Natural killer cell treated with Interleukin-12 subunit alpha and Interleukin-12 subunit beta and Interleukin-15 and Interleukin-18, amount 100 ng/mL, for 72 hours (primary cell): ENCODE measurements around the gene C19orf12. TPM values are rescaled to one million over a fixed set of nuclear protein-coding genes. Genes with fewer than 3 reads are reported as not detected.

Experiments used
- ATAC-seq, 2 donors: fragments of 150-1000 bp; cut with Tn5 transposase in 1 of 2; sonication (Bioruptor Pico), chemical (Tn5 transposase) in 1 of 2; 2 replicates each; pipeline ENCODE4 v1.10.0; 2021
- DNase-seq: peaks from one replicate; pipeline ENCODE4 v3.0.0; 2022; ENCODE audit warnings: low spot score
- H3K27ac Mint-ChIP-seq, 2 donors: 1 replicate in 1 of 2; 2 replicates in 1 of 2; pipeline ENCODE4 v1.8.0; 2022; ENCODE audit warnings: mixed read lengths in 2 of 2, mild to moderate bottlenecking in 1 of 2, moderate library complexity in 1 of 2
- H3K27me3 Mint-ChIP-seq, 2 donors: 1 replicate in 1 of 2; 2 replicates in 1 of 2; pipeline ENCODE4 v1.8.0; 2022; ENCODE audit warnings: mixed read lengths in 2 of 2
- H3K36me3 Mint-ChIP-seq: one replicate; pipeline ENCODE4 v1.8.0; 2022; ENCODE audit warnings: mixed read lengths
- H3K4me1 Mint-ChIP-seq, 2 donors: 1 replicate in 1 of 2; 2 replicates in 1 of 2; pipeline ENCODE4 v1.8.0; 2022; ENCODE audit warnings: low read depth in 2 of 2, mixed read lengths in 2 of 2, mild to moderate bottlenecking in 1 of 2
- H3K4me3 Mint-ChIP-seq: one replicate; pipeline ENCODE4 v1.8.0; 2022; ENCODE audit warnings: mixed read lengths
- H3K9me3 Mint-ChIP-seq: 2 replicates; pipeline ENCODE4 v1.8.0; 2022; ENCODE audit warnings: mixed read lengths
- total RNA-seq, 2 donors: library from RNA; stranded (reverse); gene quantifications; one replicate each; pipeline ENCODE4 v1.2.3, GENCODE V29; 2022

The C19orf12 gene
- total RNA-seq, 2 donors from 2014 or later = 44.8 to 50.8 TPM

GRCh38 chr19:29697523-29698261 is 17.4 kb downstream of the C19orf12 start:
- Mint-ChIP-seq H3K4me1 (peaks cover 16 to 22% of the 10 kb centered on the region in 2 donors), H3K36me3 (no peaks in the 10 kb centered on the region), H3K9me3 (no peaks in the 10 kb centered on the region), H3K27me3 (no peaks in the 10 kb centered on the region), H3K4me3 (no peak overlapping the region), H3K27ac (peak overlapping the region; percentile 23 to 61)
- ATAC-seq = no peak
- no peak for DNase-seq

GRCh38 chr19:29696565-29696846 is 18.6 kb downstream of the C19orf12 start:
- no peaks in the 10 kb centered on the region for H3K9me3 Mint-ChIP-seq
- DNase-seq (no peak), ATAC-seq (no peak)
- H3K4me1 Mint-ChIP-seq = peaks cover 16 to 22% of the 10 kb centered on the region in 2 donors
- no peaks in the 10 kb centered on the region for H3K36me3 Mint-ChIP-seq
- H3K4me3 Mint-ChIP-seq = no peak overlapping the region
- H3K27ac Mint-ChIP-seq = peak overlapping the region; percentile 54 to 88
- H3K27me3 Mint-ChIP-seq = no peaks in the 10 kb centered on the region

GRCh38 chr19:29695765-29696564 is 19.1 kb downstream of the C19orf12 start:
- peak overlapping the region; percentile 54 to 88 for H3K27ac Mint-ChIP-seq

GRCh38 chr19:29694669-29695627 is 20.1 kb downstream of the C19orf12 start:
- Mint-ChIP-seq H3K27me3 (no peaks in the 10 kb centered on the region), H3K36me3 (no peaks in the 10 kb centered on the region), H3K27ac (peak overlapping the region in 1 of 2 donors; percentile 88), H3K9me3 (no peaks in the 10 kb centered on the region), H3K4me1 (peaks cover 20 to 27% of the 10 kb centered on the region in 2 donors), H3K4me3 (no peak overlapping the region)
- DNase-seq = peak; percentile 85
- ATAC-seq = peak; percentile 94

More at GRCh38 chr19:29695765-29696564, 19.1 kb downstream of the C19orf12 start:
- H3K9me3 Mint-ChIP-seq = no peaks in the 10 kb centered on the region
- no peaks in the 10 kb centered on the region for H3K27me3 Mint-ChIP-seq
- H3K4me3 Mint-ChIP-seq = no peak overlapping the region
- peaks cover 18 to 25% of the 10 kb centered on the region in 2 donors for H3K4me1 Mint-ChIP-seq
- DNase-seq = no peak
- no peak for ATAC-seq
- no peaks in the 10 kb centered on the region for H3K36me3 Mint-ChIP-seq

GRCh38 chr19:29694161-29694560 is 20.9 kb downstream of the C19orf12 start:
- ATAC-seq = no peak
- H3K36me3 Mint-ChIP-seq = peaks cover 7% of the 10 kb centered on the region
- H3K4me3 Mint-ChIP-seq = no peak overlapping the region
- H3K27ac Mint-ChIP-seq = peak overlapping the region in 1 of 2 donors; percentile 88
- H3K4me1 Mint-ChIP-seq = peaks cover 25 to 33% of the 10 kb centered on the region in 2 donors
- no peaks in the 10 kb centered on the region for H3K9me3 Mint-ChIP-seq
- no peaks in the 10 kb centered on the region for H3K27me3 Mint-ChIP-seq
- no peak for DNase-seq

- Mint-ChIP-seq H3K9me3 (no peaks in the 10 kb centered on the region), H3K27ac (peak overlapping the region; percentile 16 to 69), H3K27me3 (no peaks in the 10 kb centered on the region), H3K4me1 (peaks cover 41 to 48% of the 10 kb centered on the region in 2 donors), H3K4me3 (no peak overlapping the region), H3K36me3 (peaks cover 8% of the 10 kb centered on the region)
- peak; percentile 83 for DNase-seq
- ATAC-seq = peak; percentile 79 to 88
Measured at GRCh38 chr19:29690842-29691241, 24.2 kb downstream of the C19orf12 start.

GRCh38 chr19:29687897-29688728 is 26.9 kb downstream of the C19orf12 start:
- Mint-ChIP-seq H3K27ac (peak overlapping the region; percentile 13 to 82), H3K4me3 (peak overlapping the region; percentile 15), H3K9me3 (no peaks in the 10 kb centered on the region), H3K4me1 (peaks cover 41 to 46% of the 10 kb centered on the region in 2 donors), H3K27me3 (no peaks in the 10 kb centered on the region), H3K36me3 (peaks cover 8% of the 10 kb centered on the region)
- no peak for ATAC-seq
- DNase-seq = no peak

- Mint-ChIP-seq H3K9me3 (no peaks in the 10 kb centered on the region), H3K4me3 (peak overlapping the region; percentile 27), H3K4me1 (peaks cover 43 to 50% of the 10 kb centered on the region in 2 donors), H3K36me3 (peaks cover 8% of the 10 kb centered on the region), H3K27me3 (no peaks in the 10 kb centered on the region), H3K27ac (peak overlapping the region; percentile 46 to 82)
- DNase-seq (no peak), ATAC-seq (peak; percentile 43 to 57)
Measured at GRCh38 chr19:29687244-29687896, 27.7 kb downstream of the C19orf12 start.

- Mint-ChIP-seq H3K4me1 (peaks cover 47 to 55% of the 10 kb centered on the region in 2 donors), H3K27ac (peak overlapping the region in 1 of 2 donors; percentile 6), H3K4me3 (no peak overlapping the region), H3K9me3 (no peaks in the 10 kb centered on the region), H3K27me3 (no peaks in the 10 kb centered on the region), H3K36me3 (peaks cover 8% of the 10 kb centered on the region)
- DNase-seq (no peak), ATAC-seq (no peak)
Measured at GRCh38 chr19:29686285-29686805, 28.7 kb downstream of the C19orf12 start.

- ATAC-seq (no peak), DNase-seq (no peak)
- Mint-ChIP-seq H3K4me3 (no peak overlapping the region), H3K9me3 (no peaks in the 10 kb centered on the region), H3K27me3 (no peaks in the 10 kb centered on the region), H3K36me3 (peaks cover 8% of the 10 kb centered on the region), H3K27ac (peak overlapping the region in 1 of 2 donors; percentile 72), H3K4me1 (peaks cover 52 to 61% of the 10 kb centered on the region in 2 donors)
Measured at GRCh38 chr19:29685326-29685725, 29.7 kb downstream of the C19orf12 start.

GRCh38 chr19:29683009-29683408 is 32.1 kb downstream of the C19orf12 start:
- ATAC-seq (no peak), DNase-seq (no peak)
- Mint-ChIP-seq H3K27ac (peak overlapping the region in 1 of 2 donors; percentile 72), H3K36me3 (no peaks in the 10 kb centered on the region), H3K9me3 (no peaks in the 10 kb centered on the region), H3K4me3 (no peak overlapping the region), H3K4me1 (peaks cover 45 to 59% of the 10 kb centered on the region in 2 donors), H3K27me3 (no peaks in the 10 kb centered on the region)

- peak overlapping the region in 1 of 2 donors; percentile 72 for H3K27ac Mint-ChIP-seq
- ATAC-seq (no peak), DNase-seq (no peak)
- H3K9me3 Mint-ChIP-seq = no peaks in the 10 kb centered on the region
- no peaks in the 10 kb centered on the region for H3K27me3 Mint-ChIP-seq
- H3K36me3 Mint-ChIP-seq = no peaks in the 10 kb centered on the region
- H3K4me1 Mint-ChIP-seq = peaks cover 40 to 57% of the 10 kb centered on the region in 2 donors
- H3K4me3 Mint-ChIP-seq = no peak overlapping the region
Measured at GRCh38 chr19:29682236-29682895, 32.7 kb downstream of the C19orf12 start.
